HG03378 (cell line): ENCODE results near the gene ERFE.
"Not testable (repeated sequence)": the region's sequence is repeated elsewhere in the genome, so short reads cannot be mapped to it uniquely, and the experiment has no call there.

ENCODE experiments used
- ATAC-seq: cut with Tn5 transposase; IDR thresholded peaks from one replicate; pipeline ENCODE4 v1.9.1; 2021; ENCODE audit warnings: mild to moderate bottlenecking, moderate library complexity; ENCODE audit not compliant: unreplicated experiment

The ERFE gene, protein sequence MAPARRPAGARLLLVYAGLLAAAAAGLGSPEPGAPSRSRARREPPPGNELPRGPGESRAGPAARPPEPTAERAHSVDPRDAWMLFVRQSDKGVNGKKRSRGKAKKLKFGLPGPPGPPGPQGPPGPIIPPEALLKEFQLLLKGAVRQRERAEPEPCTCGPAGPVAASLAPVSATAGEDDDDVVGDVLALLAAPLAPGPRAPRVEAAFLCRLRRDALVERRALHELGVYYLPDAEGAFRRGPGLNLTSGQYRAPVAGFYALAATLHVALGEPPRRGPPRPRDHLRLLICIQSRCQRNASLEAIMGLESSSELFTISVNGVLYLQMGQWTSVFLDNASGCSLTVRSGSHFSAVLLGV

DNA sequence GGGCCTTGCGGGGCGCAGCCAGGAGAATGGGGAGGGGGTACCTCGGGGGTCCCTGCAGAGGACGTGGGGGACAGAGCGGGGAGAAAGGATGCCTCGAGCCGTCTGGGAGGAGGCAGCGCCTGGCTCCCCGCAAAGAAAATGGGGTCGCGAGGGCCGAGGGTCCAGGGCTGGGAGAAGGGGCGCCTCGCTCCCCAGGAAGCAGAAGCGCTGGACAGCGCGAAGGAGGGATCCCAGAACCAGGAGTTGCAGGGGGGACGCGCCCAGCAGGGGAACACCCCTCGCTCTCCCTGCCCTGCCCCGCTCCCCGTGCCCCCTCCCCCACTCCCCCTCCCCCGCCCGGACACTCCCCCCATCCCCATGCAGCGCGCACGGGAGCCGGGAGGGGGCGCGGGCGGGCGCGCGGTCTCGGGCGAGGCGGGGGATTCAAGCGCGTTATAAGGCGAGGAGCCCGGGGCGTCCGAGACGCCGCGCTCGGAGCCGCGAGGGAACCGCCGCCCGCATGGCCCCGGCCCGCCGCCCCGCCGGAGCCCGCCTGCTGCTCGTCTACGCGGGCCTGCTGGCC lies at the start of gene ERFE:
TSS of gene ERFE (plus strand) at position 462 of the 562 bp plus-strand sequence. CDS start at position 500, 38 bp downstream.
- ATAC-seq, result no peak

DNA sequence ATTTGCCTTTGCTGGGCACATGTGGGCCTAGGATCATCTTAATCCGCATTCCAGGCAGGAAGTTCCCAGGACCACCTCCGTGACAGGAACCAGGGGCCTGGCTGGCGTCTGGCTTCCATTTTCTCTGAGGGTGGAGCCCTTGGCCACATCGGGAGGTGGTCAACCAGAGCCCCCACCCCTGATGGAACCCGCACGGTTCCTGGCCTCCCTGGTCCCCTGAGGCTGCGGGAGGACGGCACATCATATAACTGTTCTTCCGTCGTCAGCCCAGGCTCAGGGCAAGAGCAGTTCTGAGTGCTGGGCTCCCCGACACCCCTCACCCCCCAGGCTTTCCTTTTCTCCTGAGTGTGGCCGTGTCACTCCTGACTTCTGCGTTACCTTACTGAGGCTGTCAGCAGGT lies 45.2 kb upstream of the ERFE start:
- no peak for ATAC-seq

DNA sequence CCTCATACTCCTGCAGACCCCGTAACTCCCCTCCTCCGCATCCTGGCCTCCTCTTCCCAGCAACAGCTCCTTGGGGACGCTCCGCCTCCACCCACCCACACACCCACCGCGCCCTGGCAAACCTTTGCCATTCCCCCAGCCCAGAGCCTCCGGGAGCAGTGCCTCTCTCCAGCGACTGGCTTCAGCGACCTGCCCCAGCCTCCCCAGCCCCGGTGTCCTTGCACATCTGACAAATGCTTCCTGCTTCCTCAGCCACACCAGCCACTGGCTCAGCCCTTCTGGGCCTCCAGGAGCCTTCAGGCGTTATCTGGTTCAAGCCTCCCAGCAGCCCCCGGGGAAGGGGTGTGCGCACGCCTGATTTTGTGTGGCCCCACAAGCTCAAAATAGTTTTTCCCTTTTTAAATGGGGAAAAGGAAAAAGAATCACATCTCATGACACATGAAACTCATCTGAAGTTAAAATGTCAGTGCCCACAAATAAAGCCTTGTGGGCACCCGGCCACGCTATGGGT lies 44.4 kb upstream of the ERFE start:
- ATAC-seq, result no peak

DNA sequence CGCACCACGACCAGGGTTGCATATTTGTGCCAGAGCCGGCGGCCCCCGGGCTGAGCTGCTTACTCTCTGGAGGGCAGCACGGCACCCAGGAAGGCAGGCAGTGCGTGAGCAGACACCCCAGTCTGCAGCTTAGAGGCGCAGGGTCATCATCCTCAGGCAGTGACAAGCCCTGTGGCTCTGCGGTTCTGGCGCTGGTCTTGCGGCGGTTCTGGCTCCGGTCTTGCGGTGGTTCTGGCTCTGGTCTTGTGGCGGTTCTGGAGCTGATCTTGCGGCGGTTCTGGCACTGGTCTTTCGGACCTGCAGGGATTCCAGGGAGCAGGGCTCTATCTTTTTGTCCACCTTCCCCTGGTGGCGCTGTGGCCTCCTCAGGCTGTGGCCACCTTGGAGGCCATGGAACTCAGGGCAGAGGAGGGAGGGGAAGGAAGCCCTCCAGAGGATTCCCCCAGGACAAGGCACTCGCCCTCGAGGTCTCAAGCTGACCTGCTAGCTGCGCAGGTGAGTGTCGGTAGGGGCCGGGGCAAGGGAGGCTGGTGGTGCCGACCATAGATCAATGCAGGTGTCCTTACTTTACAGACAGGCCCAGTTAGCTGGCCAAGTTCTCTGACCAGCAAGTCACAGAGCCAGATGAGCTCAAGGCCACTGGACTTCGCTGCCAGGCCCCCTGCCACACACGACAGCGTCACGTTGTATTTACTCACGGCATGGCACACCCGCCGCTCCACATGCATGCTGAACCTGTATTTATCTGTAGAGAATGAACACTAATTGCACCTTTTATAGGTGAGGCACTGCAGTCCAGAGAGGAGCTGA lies 43.7 kb upstream of the ERFE start:
- no peak for ATAC-seq

DNA sequence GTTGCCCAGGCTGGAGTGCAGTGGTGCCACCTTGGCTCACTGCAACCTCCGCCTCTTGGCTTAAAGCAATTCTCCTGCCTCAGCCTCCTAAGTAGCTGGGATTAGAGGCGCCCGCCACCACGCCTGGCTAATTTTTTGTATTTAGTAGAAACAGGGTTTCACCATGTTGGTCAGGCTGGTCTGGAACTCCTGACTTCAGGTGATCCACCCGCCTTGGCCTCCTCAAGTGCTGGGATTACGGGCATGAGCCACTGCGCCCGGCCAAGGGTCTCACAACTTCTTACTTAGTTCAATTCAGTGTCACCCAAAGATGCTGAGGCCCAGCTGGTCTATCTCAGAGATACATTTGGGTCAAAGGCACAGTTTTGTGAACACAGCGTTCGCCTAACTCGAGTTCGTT lies 43.1 kb upstream of the ERFE start:
- not testable (repeated sequence) for ATAC-seq

DNA sequence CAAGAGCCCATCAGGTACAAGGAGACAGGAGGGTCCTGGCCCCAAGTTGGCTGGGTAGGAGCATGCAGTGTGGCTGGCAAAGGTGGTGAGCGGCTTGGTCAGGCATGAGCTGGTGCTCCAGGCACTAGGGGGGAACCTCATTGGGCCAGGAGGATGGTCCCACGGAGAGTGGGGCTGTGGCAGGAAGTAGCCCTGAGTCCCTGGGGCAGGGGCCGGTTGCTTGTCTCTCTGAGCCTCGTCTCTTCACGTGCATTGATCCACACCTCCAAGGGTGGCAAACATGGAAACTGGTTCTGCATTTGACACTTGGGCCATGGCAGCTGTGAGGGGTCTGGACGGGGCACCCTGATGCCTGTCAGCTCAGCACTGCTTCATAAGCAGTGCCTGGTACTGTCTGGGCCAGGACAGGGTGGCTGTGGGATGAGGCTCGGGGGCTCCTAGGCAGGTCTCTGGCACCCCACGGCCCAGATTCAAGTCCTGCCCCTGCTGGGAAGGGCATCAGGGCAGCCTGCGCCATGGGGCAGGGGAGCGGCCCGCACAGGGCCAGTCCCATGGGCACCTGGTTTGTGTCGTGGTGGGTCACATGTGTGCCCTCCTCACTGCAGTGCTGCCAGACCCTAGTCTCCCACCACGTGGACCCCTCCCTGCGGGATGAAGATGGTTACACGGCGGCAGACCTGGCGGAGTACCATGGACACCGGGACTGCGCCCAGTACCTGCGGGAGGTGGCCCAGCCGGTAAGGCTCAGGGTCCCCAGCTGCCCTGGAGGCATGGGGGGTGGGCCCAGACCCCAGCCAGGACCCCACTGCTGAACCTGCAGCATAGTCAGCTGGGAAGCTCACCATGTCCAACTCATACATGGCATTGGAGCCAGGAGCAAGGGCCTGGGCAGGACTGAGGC lies 42.2 kb upstream of the ERFE start:
- ATAC-seq, result no peak

DNA sequence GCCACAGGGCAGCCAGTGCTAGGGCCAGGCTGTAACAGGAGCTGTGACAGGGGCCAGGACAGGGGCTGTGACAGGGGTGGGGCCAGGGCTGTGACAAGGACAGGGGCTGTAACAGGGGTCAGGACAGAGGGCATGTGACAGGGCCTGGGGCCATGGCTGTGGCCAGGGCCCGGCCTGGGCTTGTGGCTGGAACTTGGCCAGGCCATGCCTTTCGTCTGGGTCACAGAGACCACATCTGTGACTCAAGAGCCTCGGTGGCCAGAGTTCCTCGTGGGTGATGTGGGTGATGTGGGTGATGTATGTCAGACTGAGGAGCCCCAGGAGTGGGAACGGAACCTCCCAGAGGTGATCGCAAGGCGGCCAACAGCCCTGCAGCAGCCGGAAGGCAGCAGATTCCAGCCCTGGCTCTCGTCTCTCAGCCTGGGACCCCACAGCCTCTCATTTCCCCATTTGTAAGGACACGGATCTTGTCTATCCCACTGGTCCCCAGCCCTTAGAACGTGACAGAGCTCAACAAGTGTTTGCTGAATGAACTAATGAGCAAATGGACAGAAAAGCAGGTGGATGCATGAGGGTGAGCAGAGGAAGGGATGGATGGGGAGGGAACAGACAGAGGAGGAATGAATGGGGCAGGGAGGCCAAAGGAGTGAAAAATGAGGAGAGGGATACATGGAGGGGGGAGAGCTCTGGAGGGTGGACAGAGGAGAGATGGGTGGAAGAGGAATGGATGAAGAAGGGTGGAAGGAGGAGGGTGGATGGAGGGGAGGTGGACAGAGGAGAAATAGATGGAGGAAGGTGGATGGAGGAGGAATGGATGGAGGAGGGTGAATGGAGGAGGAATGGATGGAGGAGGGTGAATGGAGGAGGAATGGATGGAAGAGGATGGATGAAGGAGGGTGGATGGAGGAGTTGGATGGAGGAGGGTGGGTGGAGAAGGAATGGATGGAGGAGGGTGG lies 41.3 kb upstream of the ERFE start:
- ATAC-seq, result no peak

DNA sequence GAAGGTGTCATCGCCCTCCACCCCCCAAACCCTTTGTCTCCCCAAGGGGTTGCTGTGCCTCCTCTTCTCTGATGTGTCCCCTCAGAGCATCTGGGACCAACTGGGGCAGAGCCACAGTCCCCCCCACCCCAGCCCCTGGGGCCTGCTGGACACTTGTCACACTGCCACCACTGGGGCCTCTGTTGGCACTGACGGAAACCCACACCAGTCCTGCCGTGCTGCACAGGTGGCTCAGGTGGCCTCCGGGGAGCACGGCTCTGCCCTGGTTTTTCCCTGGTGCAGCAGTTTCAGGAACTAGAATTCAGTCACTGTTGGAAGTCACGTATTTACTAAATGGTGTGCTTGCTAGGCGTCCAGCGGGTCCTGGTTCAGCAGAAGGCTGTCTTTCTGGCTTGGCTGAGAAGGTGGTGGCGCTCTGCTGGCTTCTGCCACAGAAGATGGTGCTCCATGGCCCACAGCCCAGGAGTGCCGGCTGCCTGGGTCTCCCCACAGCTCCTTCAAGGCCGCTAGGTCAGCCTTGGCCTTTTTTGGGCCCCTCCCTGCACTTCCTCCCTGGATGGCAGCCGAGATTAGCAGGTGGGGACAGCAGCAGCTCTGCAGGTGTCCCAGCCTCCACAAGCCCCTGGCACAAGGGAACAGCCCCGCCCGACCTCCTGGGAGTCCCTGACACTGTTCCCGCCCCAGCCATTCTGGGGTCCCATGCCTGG lies 38.9 kb upstream of the ERFE start:
- no peak for ATAC-seq

DNA sequence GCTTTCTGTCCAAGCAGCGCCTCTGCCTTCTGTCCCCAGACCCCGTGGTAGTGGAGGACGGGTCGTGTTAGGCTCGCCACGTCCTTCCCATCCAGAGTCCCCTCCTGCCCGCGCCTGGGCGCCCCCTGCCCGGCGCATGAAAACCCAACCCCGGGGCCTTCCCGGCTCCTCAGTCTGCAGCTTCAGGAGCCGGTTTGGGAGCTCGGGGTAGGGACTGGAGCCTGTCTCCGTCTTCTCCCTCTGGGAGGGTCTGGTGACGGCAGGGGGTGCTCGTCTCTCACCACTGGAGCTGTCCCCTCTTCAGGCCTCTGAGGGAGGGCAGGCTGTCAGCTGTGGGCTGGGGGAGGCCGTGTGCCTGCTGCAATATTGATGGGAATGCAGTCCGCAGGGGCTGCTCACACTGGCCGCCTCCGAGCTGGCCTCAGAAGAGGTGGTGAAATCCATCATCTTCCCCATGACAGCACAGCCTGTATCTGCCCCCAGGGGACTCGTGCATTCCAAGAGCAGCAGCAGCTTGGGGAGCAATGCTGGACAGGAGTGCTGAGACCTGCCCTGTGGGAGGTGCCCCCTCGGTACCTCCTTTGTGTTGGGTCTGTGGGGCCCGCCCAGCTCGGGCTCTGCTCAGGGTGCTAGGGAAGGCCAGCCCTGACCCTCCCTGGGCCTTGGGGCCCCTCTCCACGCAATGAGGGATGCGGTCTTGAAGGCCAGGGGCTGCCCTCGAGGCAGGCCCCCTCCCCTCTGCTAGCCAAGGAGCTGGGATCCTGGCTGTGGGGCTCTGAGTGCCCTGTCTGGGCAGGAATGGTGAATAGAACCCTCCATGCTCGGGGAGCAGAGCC lies 38.1 kb upstream of the ERFE start:
- no peak for ATAC-seq

DNA sequence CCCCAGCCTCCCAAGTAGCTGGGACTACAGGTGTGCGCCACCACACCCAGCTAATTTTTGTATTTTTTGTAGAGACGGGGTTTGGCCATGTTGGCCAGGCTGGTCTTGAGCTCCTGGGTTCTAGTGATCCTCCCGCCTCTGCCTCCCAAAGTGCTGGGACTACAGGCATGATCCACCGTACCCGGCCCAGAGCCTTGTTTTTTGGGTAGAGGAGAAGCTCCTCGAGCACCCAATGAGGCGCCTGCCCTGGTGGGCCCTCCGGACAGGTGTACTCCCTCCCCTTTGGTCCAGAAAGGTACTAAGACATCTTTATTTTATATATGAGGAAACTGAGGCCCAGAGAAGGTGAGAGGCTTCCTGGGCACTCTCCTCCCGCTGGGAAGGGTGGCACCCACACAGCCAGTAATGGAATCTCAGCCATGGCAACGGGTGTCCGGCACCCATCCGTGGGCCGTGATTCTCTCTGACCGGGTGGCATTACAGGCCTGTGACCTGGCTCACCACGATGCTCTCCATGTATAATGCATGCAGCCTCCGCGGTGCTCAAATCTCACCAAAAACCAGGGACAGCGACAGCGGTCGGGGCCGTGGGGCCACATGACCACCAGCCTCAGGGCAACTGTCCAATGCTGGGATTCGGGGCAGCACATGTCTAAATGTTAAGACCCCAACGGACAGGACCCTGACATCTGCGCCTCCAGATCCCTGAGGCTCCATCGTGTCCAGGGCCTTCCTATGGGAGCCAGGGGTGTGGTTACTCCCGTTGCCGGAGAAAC lies 37.1 kb upstream of the ERFE start:
- no peak for ATAC-seq

DNA sequence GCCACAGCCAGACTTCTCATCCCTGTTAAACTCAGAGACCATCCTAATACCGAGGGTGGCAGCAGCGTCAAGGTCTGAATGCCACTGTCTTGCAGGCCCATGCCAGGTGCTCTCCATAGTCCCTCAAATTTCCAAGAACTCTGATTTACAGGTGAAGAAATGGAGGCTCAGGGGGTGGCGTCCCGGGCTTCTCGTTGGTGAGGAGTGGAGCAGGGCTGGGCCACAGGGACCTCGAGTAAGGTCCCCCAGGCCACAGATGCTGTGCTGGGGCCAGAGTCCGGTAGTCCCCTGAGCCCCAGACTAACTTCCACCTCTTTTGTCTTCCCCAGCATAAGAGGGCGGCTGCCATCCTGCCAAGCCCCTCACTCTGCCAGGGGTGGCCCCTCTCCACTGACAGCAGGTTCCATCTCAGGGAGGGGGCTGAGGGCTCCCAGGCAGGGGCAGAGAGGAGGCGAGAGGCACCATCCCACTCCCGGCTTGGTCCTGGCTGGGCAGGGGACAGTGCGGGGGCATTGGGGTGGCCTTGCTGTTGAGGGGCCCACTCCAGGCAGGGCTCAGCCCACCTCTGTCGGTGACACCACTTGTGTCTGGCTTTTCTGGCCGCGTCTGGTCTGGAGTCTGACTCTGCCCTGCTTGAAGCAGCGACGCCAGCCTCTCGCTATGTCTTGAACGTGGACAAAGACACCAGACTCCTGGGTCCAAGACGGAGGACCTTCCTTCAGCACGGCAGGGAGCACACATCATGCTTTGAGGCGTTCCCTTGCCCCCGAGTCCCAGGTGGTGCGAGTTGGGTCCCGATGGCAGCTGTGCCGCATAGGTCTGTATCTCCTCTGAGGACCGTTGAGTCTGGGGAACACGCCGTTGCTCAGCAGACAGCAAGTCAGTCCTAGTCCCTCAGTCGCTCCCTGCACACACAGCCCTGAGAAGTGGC lies 36.2 kb upstream of the ERFE start:
- no peak for ATAC-seq

DNA sequence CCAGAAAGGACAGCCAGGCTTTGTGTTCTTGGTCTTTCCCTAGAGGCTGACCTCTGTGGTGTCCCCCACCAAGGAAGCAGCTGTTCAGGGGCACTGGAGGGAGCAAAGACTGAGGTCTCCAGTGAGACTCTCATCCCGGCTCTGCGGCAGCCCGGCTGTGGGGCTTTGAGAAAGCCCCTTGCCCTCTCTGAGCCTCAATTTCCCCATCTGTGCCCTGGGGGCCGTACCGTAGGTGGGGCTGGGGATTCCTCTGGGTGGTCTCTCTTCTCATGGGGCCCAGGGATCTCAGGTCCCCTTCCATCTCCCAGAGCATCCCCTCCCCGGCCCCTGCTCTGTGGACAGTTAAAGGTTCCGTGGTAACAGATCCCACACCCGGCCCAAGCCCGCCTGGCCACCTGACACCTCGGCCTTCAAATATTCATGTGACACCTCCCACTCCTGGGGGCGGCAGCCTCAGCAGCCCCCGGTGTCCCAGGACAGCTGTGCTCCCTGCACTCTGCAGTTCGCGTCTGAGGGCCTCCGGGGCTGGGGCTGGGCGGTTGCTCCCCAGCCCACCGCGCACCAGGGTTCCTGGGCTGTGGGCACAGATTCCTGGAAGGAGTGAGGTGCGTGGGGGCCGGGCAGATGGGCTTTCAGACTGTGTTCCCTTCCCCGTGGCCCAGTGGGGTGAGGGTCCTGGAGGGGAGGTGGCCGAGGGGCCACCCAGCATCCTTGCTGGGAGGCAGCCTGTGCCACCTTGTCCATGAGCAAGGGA lies 35.4 kb upstream of the ERFE start:
- ATAC-seq, result no peak

DNA sequence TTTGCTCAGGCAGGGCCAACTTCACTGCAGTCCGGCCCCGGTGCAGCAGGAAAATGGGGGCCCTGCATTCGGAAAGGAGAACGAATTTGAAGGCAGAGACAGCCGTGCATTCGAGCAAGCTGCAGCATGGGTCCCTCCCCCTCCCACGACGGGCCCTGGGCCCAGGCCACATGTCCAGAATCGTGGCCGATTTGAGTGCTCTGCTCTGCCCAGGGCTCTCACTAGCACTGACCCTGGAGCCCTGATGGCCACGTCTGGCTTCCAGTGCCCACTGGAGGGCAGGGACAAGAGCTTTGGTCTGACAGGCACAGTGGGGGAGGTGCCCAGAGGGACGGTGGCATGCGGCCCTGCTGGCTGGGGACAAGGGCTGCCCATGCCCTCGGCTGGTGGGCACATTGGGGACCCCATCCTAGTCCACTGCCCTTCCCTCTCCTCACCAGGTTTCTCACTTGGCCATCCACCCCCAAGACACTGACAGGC lies 34.7 kb upstream of the ERFE start:
- ATAC-seq, result no peak

DNA sequence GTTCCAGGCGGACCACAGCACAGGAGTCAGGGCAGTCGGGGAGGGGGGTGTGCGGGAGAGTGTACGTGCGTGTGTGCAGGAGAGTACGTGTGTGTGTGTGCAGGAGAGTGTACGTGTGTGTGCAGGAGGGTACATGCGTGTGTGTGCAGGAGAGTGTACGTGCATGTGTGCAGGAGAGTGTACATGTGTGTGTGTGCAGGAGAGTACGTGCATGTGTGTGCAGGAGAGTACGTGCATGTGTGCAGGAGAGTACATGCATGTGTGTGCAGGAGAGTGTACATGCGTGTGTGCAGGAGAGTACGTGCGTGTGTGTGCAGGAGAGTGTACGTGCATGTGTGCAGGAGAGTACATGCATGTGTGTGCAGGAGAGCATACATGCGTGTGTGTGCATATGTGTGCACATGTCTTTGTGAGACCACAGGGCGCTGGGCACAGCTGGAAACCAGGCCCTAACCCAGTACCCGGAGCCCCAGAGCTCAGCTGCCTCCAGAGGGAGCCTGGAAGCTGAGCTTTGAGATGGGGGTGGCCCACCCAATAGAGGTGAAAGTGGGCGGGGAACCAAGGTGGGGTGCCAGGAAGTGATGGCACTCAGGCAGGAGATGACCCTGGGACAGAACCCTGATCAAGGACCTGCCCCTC lies 34.2 kb upstream of the ERFE start:
- ATAC-seq, result no peak
